ENCODE measurements around the gene CCR7. TPM values are rescaled to one million over a fixed set of nuclear protein-coding genes. Genes with fewer than 3 reads are reported as not detected.

CCR7 gene
- total and polyA plus RNA-seq, 2 of the 13 experiments (the other 11 are each of a cell fraction or from before 2014, with no cell fraction given), result 0.04 to 0.53 TPM

DNA sequence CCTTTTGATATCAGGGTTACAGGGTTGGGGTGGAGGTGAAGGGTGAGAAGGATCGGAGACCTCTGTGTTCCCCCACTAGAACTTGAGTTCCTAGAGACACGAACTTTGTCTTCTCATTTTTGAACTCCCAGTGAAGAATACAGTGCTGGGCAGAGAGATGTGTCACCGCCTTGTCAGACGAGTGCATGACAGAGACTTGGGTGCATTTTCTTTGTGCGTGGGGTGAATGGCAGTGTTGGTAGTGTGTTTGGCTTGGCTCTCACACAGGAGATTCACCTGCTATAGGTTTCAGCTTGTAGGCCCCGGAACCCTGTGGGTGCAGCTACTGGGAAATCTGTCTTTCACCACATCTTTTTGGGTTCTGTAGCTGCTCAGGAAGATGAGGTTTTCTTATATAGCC is 40.0 kb upstream of the CCR7 start:
- no peak overlapping the region for H3K4me3 ChIP-seq (replicated peaks in 1 of 3; ENCODE audit: insufficient read depth in 1 of 3, low read depth in 2 of 3, low read length in 3 of 3)
- peaks cover 9% of the 10 kb centered on the region for H3K4me1 ChIP-seq (ENCODE audit: insufficient read depth, low read length)
- no peak for ATAC-seq
- H3K36me3 ChIP-seq (replicated peaks in 1 of 2; ENCODE audit: control insufficient read depth in 1 of 2, insufficient read depth in 2 of 2, low read length in 2 of 2), result no peaks in the 10 kb centered on the region
- intact Hi-C loops (cut with micrococcal nuclease; ENCODE audit: unreplicated experiment), result no loop called here
- no peak overlapping the region for H3K4me2 ChIP-seq (ENCODE audit: low read depth, low read length)
- no peaks in the 10 kb centered on the region for H3K9me3 ChIP-seq (ENCODE audit: low read length)
- POLR2A ChIA-PET, result no interaction called here
- in situ Hi-C loops (cut with HindIII; ENCODE audit: extremely low pct_ligation_motif_present, low pct_unique_long_range_greater_than_20kb), result no loop called here
- H2AFZ ChIP-seq (ENCODE audit: low read length), result no peak overlapping the region
- no peak for DNase-seq (ENCODE audit: low spot score)
- BruUV-seq (replicated peaks), result no TSS peak
- no peaks in the 10 kb centered on the region for H3K79me2 ChIP-seq (ENCODE audit: insufficient read depth, low read length)
- 52% methylated on average over 6 of the region's 6 CpGs for WGBS (ENCODE audit: low lambda C conversion rate)
- no peak overlapping the region for H3K27ac ChIP-seq (ENCODE audit: extremely low read length, insufficient read depth, low read length)
- FAIRE-seq, result no peak
- no peaks in the 10 kb centered on the region for H4K20me1 ChIP-seq (ENCODE audit: insufficient read depth, low read length)
- H3K9ac ChIP-seq (ENCODE audit: insufficient read depth, low read depth, low read length), result no peak overlapping the region
- peaks cover 1 to 7% of the 10 kb centered on the region in 2 experiments; a peak in 3 of 5 replicates for H3K27me3 ChIP-seq (ENCODE audit: control insufficient read depth in 1 of 2, insufficient read depth in 2 of 2, low read length in 2 of 2)
- CTCF ChIA-PET (ENCODE audit: low intra/inter-chr PET ratio, low total read pairs), result no interaction called here
- TF ChIP-seq ZNF777 (CRISPR knock-in tag; IDR thresholded peaks at IDR 0.05) (no peak), ZNF136 (CRISPR knock-in tag; IDR thresholded peaks at IDR 0.05; ENCODE audit: low read depth) (no peak), ZFP36L2 (CRISPR knock-in tag; IDR thresholded peaks at IDR 0.05) (no peak), ZSCAN5A (CRISPR knock-in tag; IDR thresholded peaks at IDR 0.05; ENCODE audit: borderline replicate concordance) (no peak), SPEN (CRISPR knock-in tag; IDR thresholded peaks at IDR 0.05; ENCODE audit: low read depth) (no peak), CBFB (CRISPR knock-in tag; IDR thresholded peaks at IDR 0.05) (no peak), ZSCAN20 (CRISPR knock-in tag; IDR thresholded peaks at IDR 0.05; ENCODE audit: borderline replicate concordance) (no peak), SRSF4 (IDR thresholded peaks at IDR 0.05; ENCODE audit: low read depth, low read length, poor library complexity, severe bottlenecking) (no peak), ZNF564 (CRISPR knock-in tag; IDR thresholded peaks at IDR 0.05) (no peak), JARID2 (CRISPR knock-in tag; IDR thresholded peaks at IDR 0.05; ENCODE audit: insufficient replicate concordance) (no peak), BCLAF1 (IDR thresholded peaks at IDR 0.05) (no peak), NFE2L2 (IDR thresholded peaks at IDR 0.05; ENCODE audit: low read length) (no peak), ZNF33A (CRISPR knock-in tag; IDR thresholded peaks at IDR 0.05; ENCODE audit: borderline replicate concordance) (no peak), NR2F1 (CRISPR knock-in tag; IDR thresholded peaks at IDR 0.05) (no peak), MXI1 (IDR thresholded peaks at IDR 0.05; ENCODE audit: borderline replicate concordance, low read depth, low read length) (no peak)
- TF ChIP-seq, protein P1, sequence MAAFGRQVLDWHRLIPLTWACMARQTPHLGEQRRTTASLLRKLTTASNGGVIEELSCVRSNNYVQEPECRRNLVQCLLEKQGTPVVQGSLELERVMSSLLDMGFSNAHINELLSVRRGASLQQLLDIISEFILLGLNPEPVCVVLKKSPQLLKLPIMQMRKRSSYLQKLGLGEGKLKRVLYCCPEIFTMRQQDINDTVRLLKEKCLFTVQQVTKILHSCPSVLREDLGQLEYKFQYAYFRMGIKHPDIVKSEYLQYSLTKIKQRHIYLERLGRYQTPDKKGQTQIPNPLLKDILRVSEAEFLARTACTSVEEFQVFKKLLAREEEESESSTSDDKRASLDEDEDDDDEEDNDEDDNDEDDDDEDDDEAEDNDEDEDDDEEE (CRISPR knock-in tag; IDR thresholded peaks at IDR 0.05), result no peak
- TF ChIP-seq, protein P2, sequence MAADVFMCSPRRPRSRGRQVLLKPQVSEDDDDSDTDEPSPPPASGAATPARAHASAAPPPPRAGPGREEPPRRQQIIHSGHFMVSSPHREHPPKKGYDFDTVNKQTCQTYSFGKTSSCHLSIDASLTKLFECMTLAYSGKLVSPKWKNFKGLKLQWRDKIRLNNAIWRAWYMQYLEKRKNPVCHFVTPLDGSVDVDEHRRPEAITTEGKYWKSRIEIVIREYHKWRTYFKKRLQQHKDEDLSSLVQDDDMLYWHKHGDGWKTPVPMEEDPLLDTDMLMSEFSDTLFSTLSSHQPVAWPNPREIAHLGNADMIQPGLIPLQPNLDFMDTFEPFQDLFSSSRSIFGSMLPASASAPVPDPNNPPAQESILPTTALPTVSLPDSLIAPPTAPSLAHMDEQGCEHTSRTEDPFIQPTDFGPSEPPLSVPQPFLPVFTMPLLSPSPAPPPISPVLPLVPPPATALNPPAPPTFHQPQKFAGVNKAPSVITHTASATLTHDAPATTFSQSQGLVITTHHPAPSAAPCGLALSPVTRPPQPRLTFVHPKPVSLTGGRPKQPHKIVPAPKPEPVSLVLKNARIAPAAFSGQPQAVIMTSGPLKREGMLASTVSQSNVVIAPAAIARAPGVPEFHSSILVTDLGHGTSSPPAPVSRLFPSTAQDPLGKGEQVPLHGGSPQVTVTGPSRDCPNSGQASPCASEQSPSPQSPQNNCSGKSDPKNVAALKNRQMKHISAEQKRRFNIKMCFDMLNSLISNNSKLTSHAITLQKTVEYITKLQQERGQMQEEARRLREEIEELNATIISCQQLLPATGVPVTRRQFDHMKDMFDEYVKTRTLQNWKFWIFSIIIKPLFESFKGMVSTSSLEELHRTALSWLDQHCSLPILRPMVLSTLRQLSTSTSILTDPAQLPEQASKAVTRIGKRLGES (CRISPR knock-in tag; IDR thresholded peaks at IDR 0.05; ENCODE audit: borderline replicate concordance), result no peak
